NB4 (cell line): ENCODE results near the gene OPCML.

Experiments used
- DNase-seq: peaks from one replicate; pipeline ENCODE4 v3.0.0; 2010; ENCODE audit warnings: low read depth
- H3K4me3 ChIP-seq: one replicate; pipeline ENCODE4 v1.5.1; 2011; ENCODE audit warnings: mild to moderate bottlenecking, low read depth, low read length, moderate library complexity
- MYC ChIP-seq: IDR thresholded peaks from 2 replicates; pipeline ENCODE4 v1.6.1; 2011; ENCODE audit warnings: low read depth, low read length
- POLR2A ChIP-seq: IDR thresholded peaks from 2 replicates; pipeline ENCODE4 v1.6.1; 2011; ENCODE audit warnings: mild to moderate bottlenecking; ENCODE audit not compliant: insufficient read length; ENCODE audit errors: extremely low read depth
- TF ChIP-seq, protein P1 (sequence below): IDR thresholded peaks from one replicate; pipeline ENCODE4 v1.5.1; 2012; ENCODE audit warnings: low read depth, low read length
- TF ChIP-seq, protein P2 (sequence below): IDR thresholded peaks from 2 replicates; pipeline ENCODE4 v1.6.1; 2011; ENCODE audit warnings: low read depth, low read length

Gene OPCML

DNA sequence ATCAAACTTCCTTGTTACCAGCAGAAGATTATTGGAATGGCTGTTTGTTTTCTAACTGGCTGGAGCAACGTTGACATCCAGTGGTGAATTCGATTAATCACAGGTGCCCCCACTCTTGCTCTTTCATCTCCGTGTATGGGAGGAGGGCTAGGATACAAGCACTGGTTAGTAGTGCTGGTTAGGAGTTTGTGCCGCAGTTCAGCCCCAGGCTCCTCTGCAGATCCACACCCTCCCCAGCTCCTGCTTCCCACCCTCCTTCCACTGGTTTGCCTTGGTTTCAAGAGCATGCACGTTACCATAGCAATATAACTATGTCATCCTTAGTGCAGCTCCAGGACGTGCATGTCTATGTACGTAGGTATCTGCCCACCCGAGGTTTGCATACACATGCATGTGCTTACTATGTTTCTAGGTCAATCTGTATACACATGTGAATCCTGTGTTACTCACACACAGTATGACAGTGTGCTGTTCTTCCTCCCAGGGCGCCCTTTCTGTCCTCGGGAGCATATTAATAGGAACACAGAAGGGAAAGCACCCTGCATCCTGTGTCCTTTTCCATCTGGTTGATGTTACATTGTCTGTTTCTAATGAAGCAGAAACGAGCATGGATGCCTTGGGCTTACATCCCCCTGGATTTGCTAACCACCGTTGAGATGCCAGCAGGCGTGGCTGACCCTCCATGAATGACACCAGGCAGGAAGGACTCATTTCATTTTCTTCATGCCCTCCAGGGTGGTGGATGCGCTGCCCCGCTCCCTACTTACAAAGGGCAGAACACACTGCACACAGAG, 539.3 kb downstream of the OPCML start:
- no peak for DNase-seq
- H3K4me3 ChIP-seq = no peak overlapping the region
- TF ChIP-seq MYC = no peak
- TF ChIP-seq, protein P1, sequence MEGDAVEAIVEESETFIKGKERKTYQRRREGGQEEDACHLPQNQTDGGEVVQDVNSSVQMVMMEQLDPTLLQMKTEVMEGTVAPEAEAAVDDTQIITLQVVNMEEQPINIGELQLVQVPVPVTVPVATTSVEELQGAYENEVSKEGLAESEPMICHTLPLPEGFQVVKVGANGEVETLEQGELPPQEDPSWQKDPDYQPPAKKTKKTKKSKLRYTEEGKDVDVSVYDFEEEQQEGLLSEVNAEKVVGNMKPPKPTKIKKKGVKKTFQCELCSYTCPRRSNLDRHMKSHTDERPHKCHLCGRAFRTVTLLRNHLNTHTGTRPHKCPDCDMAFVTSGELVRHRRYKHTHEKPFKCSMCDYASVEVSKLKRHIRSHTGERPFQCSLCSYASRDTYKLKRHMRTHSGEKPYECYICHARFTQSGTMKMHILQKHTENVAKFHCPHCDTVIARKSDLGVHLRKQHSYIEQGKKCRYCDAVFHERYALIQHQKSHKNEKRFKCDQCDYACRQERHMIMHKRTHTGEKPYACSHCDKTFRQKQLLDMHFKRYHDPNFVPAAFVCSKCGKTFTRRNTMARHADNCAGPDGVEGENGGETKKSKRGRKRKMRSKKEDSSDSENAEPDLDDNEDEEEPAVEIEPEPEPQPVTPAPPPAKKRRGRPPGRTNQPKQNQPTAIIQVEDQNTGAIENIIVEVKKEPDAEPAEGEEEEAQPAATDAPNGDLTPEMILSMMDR = no peak
- TF ChIP-seq, protein P2, sequence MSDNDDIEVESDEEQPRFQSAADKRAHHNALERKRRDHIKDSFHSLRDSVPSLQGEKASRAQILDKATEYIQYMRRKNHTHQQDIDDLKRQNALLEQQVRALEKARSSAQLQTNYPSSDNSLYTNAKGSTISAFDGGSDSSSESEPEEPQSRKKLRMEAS = no peak
- TF ChIP-seq POLR2A = no peak

DNA sequence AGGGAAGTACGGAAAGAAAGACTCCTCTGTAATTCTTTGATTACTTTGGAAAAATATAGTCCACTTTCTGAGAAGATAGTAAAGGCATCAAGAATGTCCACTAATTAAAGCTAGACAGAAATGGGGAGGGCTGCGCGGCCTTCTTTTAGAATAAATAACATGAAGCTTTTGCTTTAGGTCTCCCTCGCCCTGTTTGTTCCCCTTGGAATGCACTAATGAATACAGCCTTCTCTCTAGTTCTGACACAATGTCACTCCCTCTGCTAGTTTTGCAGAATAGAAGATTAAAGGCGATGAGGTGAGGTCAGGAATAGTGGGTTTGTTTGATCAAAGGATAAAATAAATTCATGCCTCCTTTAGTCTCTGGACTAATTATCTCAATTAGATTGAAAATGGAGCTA, 543.9 kb downstream of the OPCML start:
- no peak overlapping the region for H3K4me3 ChIP-seq

DNA sequence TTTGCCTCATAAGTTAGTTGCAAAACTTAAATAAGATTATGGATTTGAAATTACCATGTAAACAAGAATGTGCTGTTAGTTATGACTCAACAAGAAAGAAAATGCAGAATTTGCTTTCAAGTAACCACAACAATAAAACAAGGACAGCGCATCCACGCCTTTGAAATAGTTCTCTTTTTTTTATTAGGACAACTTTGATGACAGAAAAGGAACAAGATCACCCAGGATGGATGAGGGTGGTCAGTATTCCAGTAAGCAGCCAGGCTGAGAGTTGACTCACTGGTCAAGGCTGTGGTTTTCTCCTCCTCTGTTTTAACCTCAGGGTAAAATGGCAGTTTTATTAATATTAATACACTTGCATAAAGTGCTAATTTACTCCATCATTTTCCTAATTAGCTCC, 544.4 kb downstream of the OPCML start:
- DNase-seq = no peak
- no peak overlapping the region for H3K4me3 ChIP-seq
- TF ChIP-seq MYC = no peak
- TF ChIP-seq POLR2A = no peak
- TF ChIP-seq, protein P1 = no peak

More for the DNA sequence above, 543.9 kb downstream of the OPCML start:
- TF ChIP-seq MYC (no peak), POLR2A (no peak)
- TF ChIP-seq, protein P2 = no peak
- TF ChIP-seq, protein P1 = no peak
- no peak for DNase-seq

DNA sequence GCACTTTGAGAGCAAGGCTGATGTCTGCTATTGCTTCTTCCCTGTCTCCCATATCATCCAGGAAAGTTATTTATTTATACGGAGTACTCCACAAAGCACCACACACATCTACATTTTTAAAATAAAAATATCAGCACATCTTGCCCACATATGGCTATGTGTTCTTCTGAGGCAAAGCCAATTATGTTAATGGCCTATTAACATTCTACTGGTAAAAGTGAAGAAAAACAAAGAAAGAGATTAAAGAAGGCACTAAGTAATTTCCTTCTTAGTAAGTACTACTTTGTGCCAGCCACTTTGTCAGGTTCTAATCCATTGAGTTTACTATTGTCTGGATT, 548.7 kb downstream of the OPCML start:
- DNase-seq = no peak
- TF ChIP-seq POLR2A = no peak
- H3K4me3 ChIP-seq = no peak overlapping the region

DNA sequence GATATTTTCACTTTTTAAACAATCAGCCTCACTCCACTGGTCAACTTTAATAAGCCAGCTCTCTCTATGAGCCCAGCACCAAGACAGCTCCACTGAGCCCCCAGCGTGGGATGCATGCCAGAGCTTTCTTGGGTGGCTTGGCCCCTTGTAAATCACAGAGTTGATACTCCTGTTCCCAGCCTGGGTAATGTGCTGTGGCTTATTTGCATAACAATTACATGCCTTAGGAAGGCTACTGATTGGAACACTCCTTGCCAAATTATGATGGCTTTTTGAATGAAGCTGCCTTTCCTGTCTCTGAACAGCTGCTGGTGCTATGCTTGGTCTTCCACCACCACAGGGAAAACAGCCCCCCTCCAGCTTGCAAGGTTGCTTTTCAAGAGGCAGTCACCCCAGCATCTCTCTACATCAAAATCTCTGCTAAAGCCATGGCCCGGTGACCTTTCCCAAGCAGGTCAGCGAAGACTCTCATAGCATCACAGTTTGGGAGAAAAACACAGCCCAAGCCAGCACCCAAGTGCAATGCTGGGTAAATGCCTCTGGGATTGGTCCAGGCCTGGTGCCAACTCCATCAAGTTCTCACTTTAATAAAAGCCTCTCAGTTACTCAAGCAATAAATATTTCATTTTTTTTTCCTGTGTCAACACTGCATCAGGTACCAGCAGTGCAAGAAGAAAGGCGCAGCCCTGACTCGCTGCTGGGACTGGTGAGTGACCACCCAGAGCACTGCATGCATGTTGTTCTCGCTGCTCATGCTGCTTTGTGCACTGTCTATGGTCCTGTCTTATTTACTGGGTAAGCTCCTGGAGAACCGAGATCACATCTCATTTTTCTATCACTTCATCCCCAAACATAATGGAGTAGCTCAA, 549.3 kb downstream of the OPCML start:
- H3K4me3 ChIP-seq = no peak overlapping the region
- TF ChIP-seq, protein P1 = no peak
- TF ChIP-seq, protein P2 = no peak
- TF ChIP-seq MYC (no peak), POLR2A (no peak)
- no peak for DNase-seq

DNA sequence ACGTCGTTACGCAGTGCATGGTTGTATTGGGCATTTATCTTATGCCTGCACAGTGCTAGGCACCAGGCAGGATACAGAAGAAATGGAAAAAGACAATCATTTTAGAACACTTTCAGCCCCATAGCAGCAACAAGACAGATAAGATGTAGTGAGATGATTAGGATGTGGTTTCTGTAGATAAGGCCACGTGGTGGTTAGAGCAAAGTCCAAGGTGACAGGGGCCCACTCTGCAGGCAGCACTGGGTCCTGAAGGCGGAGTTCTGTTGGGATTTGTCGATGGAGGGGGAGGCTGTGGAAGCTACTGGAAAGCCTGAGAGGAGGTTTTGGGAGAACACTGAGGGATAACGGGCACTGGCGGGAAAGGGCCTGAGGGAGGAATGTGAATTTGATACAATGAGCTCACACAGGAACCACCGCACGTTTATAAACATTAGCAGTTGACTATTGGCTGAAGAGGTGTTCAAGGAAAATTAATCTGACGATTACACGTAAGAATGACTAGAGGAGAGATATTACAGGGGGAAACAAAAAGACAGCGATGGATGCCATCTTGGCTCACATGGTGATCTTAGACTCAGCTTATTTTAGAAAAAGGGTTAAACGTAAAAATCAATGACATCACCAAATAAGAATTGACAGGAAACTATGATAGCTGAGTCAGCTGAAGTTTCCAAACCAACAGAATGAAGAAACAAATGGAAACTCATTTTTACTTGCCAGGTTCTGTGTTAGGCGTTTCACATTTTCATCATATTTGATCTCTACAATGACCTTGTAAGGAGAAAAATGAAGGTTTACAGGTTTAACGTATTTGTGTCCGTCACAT, 551.0 kb downstream of the OPCML start:
- TF ChIP-seq POLR2A = no peak
- TF ChIP-seq, protein P1 = no peak
- no peak for TF ChIP-seq MYC
- TF ChIP-seq, protein P2 = no peak
- H3K4me3 ChIP-seq = no peak overlapping the region
- no peak for DNase-seq
